ACC112 (cell line): ENCODE results near the gene AUNIP.

ENCODE experiments used
- H2AFZ ChIP-seq: fragments of 200-600 bp; sonication (generic); one replicate; pipeline ENCODE4 v1.6.0; 2017; ENCODE audit warnings: antibody characterized with exemption, low read length; ENCODE audit not compliant: unreplicated experiment
- H3K27ac ChIP-seq: fragments of 200-600 bp; sonication (generic); 2 replicates; pipeline ENCODE4 v1.5.1; 2014; ENCODE audit warnings: low read depth, mild to moderate bottlenecking, antibody characterized with exemption, low read length, moderate library complexity
- H3K27me3 ChIP-seq: fragments of 200-600 bp; sonication (generic); 2 replicates; pipeline ENCODE4 v1.6.1; 2014; ENCODE audit warnings: mild to moderate bottlenecking, antibody characterized with exemption, low read length, moderate library complexity, mixed read lengths; ENCODE audit not compliant: insufficient read depth
- H3K36me3 ChIP-seq: fragments of 200-600 bp; sonication (generic); 2 replicates; pipeline ENCODE4 v1.6.1; 2016; ENCODE audit warnings: mild to moderate bottlenecking, antibody characterized with exemption, low read length, moderate library complexity, mixed read lengths; ENCODE audit not compliant: insufficient read depth
- H3K4me1 ChIP-seq: fragments of 200-600 bp; sonication (generic); one replicate; pipeline ENCODE4 v1.6.1; 2016; ENCODE audit warnings: low read length, mixed read lengths; ENCODE audit not compliant: insufficient read depth, unreplicated experiment, control insufficient read depth
- H3K4me3 ChIP-seq: fragments of 200-600 bp; sonication (generic); 2 replicates; pipeline ENCODE4 v1.5.1; 2014; ENCODE audit warnings: mild to moderate bottlenecking, low read depth, low read length
- H3K79me2 ChIP-seq: fragments of 200-600 bp; sonication (generic); one replicate; pipeline ENCODE4 v1.6.0; 2016; ENCODE audit warnings: low read length; ENCODE audit not compliant: control insufficient read depth, unreplicated experiment, insufficient read depth

Gene AUNIP

GRCh38 chr1:25874635-25875153 lies 15.4 kb upstream of the AUNIP start:
- Histone ChIP-seq H3K36me3 (no peaks in the 10 kb centered on the region), H2AFZ (peak overlapping the region; percentile 20), H3K4me3 (peak overlapping the region; percentile 88), H3K27me3 (no peaks in the 10 kb centered on the region), H3K4me1 (peaks cover 16% of the 10 kb centered on the region), H3K27ac (no peak overlapping the region), H3K79me2 (peaks cover 16% of the 10 kb centered on the region)

GRCh38 chr1:25874209-25874608 lies 15.0 kb upstream of the AUNIP start:
- H3K4me3 ChIP-seq: peak overlapping the region; percentile 88
- H3K36me3 ChIP-seq: no peaks in the 10 kb centered on the region
- H3K27ac ChIP-seq: no peak overlapping the region
- H3K79me2 ChIP-seq: peaks cover 16% of the 10 kb centered on the region
- no peaks in the 10 kb centered on the region for H3K27me3 ChIP-seq
- H2AFZ ChIP-seq: no peak overlapping the region
- H3K4me1 ChIP-seq: peaks cover 16% of the 10 kb centered on the region

DNA sequence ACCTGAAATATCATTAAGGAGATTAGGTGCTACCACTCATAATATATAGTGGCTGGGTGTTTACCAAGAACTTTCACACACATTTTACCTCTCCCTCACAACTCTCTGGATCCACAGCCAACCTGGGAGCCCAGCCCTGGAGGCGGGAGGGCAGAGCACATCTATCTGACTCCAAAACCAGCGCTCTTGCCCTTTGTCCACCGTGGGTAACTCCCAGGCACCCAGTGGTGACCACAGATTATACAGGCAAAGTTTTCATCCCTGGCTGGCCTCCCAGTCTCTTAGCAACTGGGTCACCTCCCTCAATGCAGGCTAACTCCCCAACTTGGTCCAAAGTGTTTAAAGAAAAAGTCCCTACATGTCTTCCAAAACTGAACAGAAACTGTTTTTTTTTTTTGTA lies 13.9 kb upstream of the AUNIP start:
- no peak overlapping the region for H3K4me3 ChIP-seq
- H3K79me2 ChIP-seq: peaks cover 16% of the 10 kb centered on the region
- no peak overlapping the region for H2AFZ ChIP-seq
- H3K27me3 ChIP-seq: no peaks in the 10 kb centered on the region
- peaks cover 16% of the 10 kb centered on the region for H3K4me1 ChIP-seq
- no peaks in the 10 kb centered on the region for H3K36me3 ChIP-seq
- H3K27ac ChIP-seq: no peak overlapping the region

DNA sequence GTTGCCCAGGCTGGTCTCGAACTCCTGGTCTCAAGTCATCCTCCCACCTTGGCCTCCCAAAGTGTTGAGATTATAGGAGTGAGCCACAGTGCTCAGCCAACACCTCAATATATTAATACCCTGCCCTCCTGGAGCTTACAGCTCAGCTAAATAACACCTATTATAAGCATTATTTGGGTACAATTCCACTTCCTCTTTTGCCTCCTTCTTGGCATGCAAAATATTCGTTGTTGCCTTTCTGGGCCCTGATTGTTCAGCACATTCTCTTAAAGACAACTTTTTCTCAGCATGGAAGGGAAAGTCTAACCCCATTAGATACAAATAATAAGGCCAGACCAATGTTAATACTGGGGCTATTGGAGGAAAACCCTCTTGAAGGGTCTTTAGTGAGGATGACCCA lies 13.5 kb upstream of the AUNIP start:
- no peak overlapping the region for H3K4me3 ChIP-seq
- no peak overlapping the region for H3K27ac ChIP-seq
- H2AFZ ChIP-seq: no peak overlapping the region
- peaks cover 16% of the 10 kb centered on the region for H3K4me1 ChIP-seq
- H3K79me2 ChIP-seq: peaks cover 16% of the 10 kb centered on the region
- no peaks in the 10 kb centered on the region for H3K27me3 ChIP-seq
- no peaks in the 10 kb centered on the region for H3K36me3 ChIP-seq

DNA sequence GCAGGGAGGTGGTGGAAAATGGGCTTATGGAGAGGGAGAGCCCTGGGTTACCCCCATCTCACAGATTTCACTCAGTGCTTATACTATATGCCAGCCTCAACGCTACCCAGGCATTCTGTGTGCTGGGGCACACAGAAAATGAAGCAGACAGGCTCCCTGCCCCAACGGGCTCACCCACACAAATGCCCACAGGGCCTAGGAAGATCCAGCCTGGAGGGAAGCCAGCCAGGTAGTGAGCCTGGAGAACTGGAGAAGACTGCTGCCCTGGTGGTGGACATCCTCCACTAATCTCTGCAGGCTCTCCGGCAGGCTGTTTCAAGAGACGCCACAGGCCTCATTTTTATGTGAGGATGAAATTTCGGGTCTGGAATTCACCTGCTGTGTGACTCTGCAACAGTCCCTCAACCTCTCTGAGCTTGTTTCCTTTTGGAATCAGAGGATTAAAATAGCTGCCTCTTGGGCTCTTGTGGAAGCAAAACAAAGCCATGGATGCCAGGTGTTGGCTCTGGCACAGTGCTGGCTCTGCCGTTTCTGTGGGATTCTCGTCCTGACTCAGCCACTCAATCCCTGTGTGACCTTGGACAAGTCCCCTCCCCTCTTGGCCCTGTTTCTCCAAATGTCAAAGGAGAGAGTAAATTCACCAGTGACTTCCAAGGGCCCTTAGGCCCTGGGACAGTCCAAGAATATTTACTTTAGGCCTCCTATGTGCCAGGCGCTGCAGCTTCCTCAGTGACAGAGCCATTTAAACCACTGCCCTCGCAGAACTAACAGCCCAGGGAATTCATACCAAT lies 12.6 kb upstream of the AUNIP start:
- peaks cover 16% of the 10 kb centered on the region for H3K79me2 ChIP-seq
- no peak overlapping the region for H3K27ac ChIP-seq
- H3K36me3 ChIP-seq: no peaks in the 10 kb centered on the region
- no peaks in the 10 kb centered on the region for H3K27me3 ChIP-seq
- peaks cover 16% of the 10 kb centered on the region for H3K4me1 ChIP-seq
- no peak overlapping the region for H2AFZ ChIP-seq
- H3K4me3 ChIP-seq: no peak overlapping the region

- Histone ChIP-seq H3K4me1 (peaks cover 16% of the 10 kb centered on the region), H3K36me3 (no peaks in the 10 kb centered on the region), H2AFZ (no peak overlapping the region), H3K79me2 (peaks cover 16% of the 10 kb centered on the region), H3K27me3 (no peaks in the 10 kb centered on the region), H3K4me3 (no peak overlapping the region), H3K27ac (no peak overlapping the region)
Measured at GRCh38 chr1:25871086-25871703, 11.9 kb upstream of the AUNIP start.

DNA sequence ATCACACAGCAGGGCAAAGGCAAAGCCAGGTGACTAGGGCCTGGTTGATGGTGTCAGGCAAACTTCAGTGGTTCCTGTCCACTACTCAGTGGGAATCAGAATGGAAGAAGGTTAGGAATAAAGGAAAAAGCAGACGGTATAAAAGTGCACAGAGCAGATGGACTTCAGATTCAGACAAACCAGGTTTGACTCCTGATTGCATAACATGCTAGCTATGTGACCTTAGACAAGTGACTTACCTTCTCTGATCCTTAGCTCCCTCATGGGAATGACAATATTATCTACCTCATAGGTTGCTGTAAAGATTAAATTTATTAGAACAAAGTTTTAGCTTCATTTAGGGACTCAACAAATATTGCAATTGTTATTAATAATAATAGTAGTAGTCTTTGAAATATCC lies 11.4 kb upstream of the AUNIP start:
- Histone ChIP-seq H3K27ac (no peak overlapping the region), H3K79me2 (peaks cover 16% of the 10 kb centered on the region), H3K36me3 (no peaks in the 10 kb centered on the region), H3K4me3 (no peak overlapping the region), H2AFZ (no peak overlapping the region), H3K4me1 (peaks cover 16% of the 10 kb centered on the region), H3K27me3 (no peaks in the 10 kb centered on the region)

GRCh38 chr1:25869909-25870606 lies 10.8 kb upstream of the AUNIP start:
- H3K27me3 ChIP-seq: no peaks in the 10 kb centered on the region
- H3K4me3 ChIP-seq: no peak overlapping the region
- peaks cover 16% of the 10 kb centered on the region for H3K79me2 ChIP-seq
- H2AFZ ChIP-seq: no peak overlapping the region
- no peaks in the 10 kb centered on the region for H3K36me3 ChIP-seq
- no peak overlapping the region for H3K27ac ChIP-seq
- peaks cover 16% of the 10 kb centered on the region for H3K4me1 ChIP-seq

GRCh38 chr1:25867210-25867991 lies 8.1 kb upstream of the AUNIP start:
- no peak overlapping the region for H3K27ac ChIP-seq
- H3K36me3 ChIP-seq: peaks cover 6% of the 10 kb centered on the region
- no peak overlapping the region for H2AFZ ChIP-seq
- H3K27me3 ChIP-seq: no peaks in the 10 kb centered on the region
- H3K79me2 ChIP-seq: peaks cover 4% of the 10 kb centered on the region
- no peak overlapping the region for H3K4me3 ChIP-seq
- H3K4me1 ChIP-seq: no peaks in the 10 kb centered on the region

DNA sequence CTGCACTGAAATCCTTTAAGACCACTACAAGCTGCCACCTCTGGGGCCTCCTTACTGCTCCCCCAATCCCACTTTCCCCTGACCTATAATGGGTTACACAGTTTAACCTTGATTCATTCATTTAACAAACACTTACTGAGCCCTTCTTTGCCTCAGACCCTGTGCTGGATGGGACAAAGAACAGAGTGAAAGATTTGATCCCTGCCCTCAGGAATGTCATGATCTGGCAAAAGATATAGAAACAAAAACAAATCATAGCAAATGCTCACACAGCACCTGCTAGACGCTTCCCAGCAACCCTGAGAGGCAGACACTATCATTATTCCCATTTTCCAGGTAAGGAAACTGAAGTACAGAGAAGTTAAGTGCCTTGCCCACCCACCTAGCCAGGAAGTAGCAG lies 7.0 kb upstream of the AUNIP start:
- H3K27ac ChIP-seq: no peak overlapping the region
- no peaks in the 10 kb centered on the region for H3K27me3 ChIP-seq
- H3K79me2 ChIP-seq: no peaks in the 10 kb centered on the region
- H3K36me3 ChIP-seq: peaks cover 7% of the 10 kb centered on the region
- H3K4me1 ChIP-seq: peaks cover 2% of the 10 kb centered on the region
- no peak overlapping the region for H3K4me3 ChIP-seq
- no peak overlapping the region for H2AFZ ChIP-seq
